Stimulated activated CD8-positive, alpha-beta memory T cell treated with anti-CD3 and anti-CD28 coated beads, Interleukin-4, amount 100 ng/mL, for 24 hours (primary cell): Measurements from ENCODE around the gene FBXO5.
"Not testable (repeated sequence)": the region's sequence is repeated elsewhere in the genome, so short reads cannot be mapped to it uniquely, and the experiment has no call there.

ENCODE experiments used
- DNase-seq: peaks from one replicate; pipeline ENCODE4 v3.0.0-alpha.2; 2020; ENCODE audit warnings: low read depth

FBXO5 gene

GRCh38 chr6:152993431-152993830 is 10.6 kb upstream of the FBXO5 start:
- no peak for DNase-seq

GRCh38 chr6:152986978-152987377 is 4.1 kb upstream of the FBXO5 start:
- no peak for DNase-seq

- not testable (repeated sequence) for DNase-seq
These were observed 2.5 kb upstream of the FBXO5 start for GRCh38 chr6:152985300-152985699.

GRCh38 chr6:152984513-152984872 is 1.7 kb upstream of the FBXO5 start:
- DNase-seq, result no peak

- peak; percentile 96 for DNase-seq
These were observed 1.0 kb upstream of the FBXO5 start for GRCh38 chr6:152983637-152984512.

- DNase-seq, result no peak
These were observed 595 bp downstream of the FBXO5 start for GRCh38 chr6:152981989-152982903.

- DNase-seq, result no peak
These were observed 1.6 kb downstream of the FBXO5 start for GRCh38 chr6:152981219-152981618.

- no peak for DNase-seq
These were observed 2.2 kb downstream of the FBXO5 start for GRCh38 chr6:152980656-152981055.

- DNase-seq, result no peak
These were observed 3.7 kb downstream of the FBXO5 start for GRCh38 chr6:152979116-152979515.

- no peak for DNase-seq
These were observed 4.8 kb downstream of the FBXO5 start for GRCh38 chr6:152978058-152978457.

GRCh38 chr6:152977556-152977955 is 5.3 kb downstream of the FBXO5 start:
- DNase-seq, result no peak

GRCh38 chr6:152976749-152977148 is 6.1 kb downstream of the FBXO5 start:
- no peak for DNase-seq

GRCh38 chr6:152975204-152975915 is 7.5 kb downstream of the FBXO5 start:
- DNase-seq, result no peak

- DNase-seq, result no peak
These were observed 8.9 kb downstream of the FBXO5 start for GRCh38 chr6:152973916-152974315.

- DNase-seq, result no peak
These were observed 13.0 kb downstream of the FBXO5 start for GRCh38 chr6:152969688-152970418.

GRCh38 chr6:152966168-152966894 is 16.5 kb downstream of the FBXO5 start:
- DNase-seq, result not testable (repeated sequence)

GRCh38 chr6:152959333-152959732 is 23.5 kb downstream of the FBXO5 start:
- DNase-seq, result no peak

- no peak for DNase-seq
These were observed 25.0 kb downstream of the FBXO5 start for GRCh38 chr6:152957796-152958195.

- DNase-seq, result no peak
These were observed 28.4 kb downstream of the FBXO5 start for GRCh38 chr6:152954443-152954842.

- DNase-seq, result no peak
These were observed 29.9 kb downstream of the FBXO5 start for GRCh38 chr6:152952866-152953509.
